GM23248 (cell line): Measurements from ENCODE around the gene RPL37A. TPM values are rescaled to one million over a fixed set of nuclear protein-coding genes. Genes with fewer than 3 reads are reported as not detected.

Experiments
- DNase-seq: peaks from one replicate; pipeline ENCODE4 v3.0.0-alpha.2; 2015
- H2AFZ ChIP-seq: fragments of 200-600 bp; sonication (generic); 2 replicates; pipeline ENCODE4 v1.6.1; 2016; ENCODE audit warnings: antibody characterized with exemption
- H3F3A ChIP-seq: fragments of 200-600 bp; sonication (generic); 2 replicates; pipeline ENCODE4 v1.6.1; 2016; ENCODE audit warnings: mild to moderate bottlenecking, antibody characterized with exemption, mixed run types; ENCODE audit not compliant: insufficient read depth
- H3K27ac ChIP-seq: fragments of 200-600 bp; sonication (generic); 2 replicates; pipeline ENCODE4 v1.5.1; 2016; ENCODE audit warnings: mild to moderate bottlenecking
- H3K27me3 ChIP-seq: fragments of 200-600 bp; sonication (generic); replicated peaks from 2 replicates; pipeline ENCODE4 v1.6.1; 2016; ENCODE audit warnings: mild to moderate bottlenecking; ENCODE audit not compliant: insufficient read depth
- H3K36me3 ChIP-seq: fragments of 200-600 bp; sonication (generic); 2 replicates; pipeline ENCODE4 v1.6.1; 2016; ENCODE audit warnings: low read depth, mild to moderate bottlenecking
- H3K4me1 ChIP-seq: fragments of 200-600 bp; sonication (generic); 2 replicates; pipeline ENCODE4 v1.6.1; 2016; ENCODE audit warnings: mild to moderate bottlenecking; ENCODE audit not compliant: insufficient read depth
- H3K4me2 ChIP-seq: fragments of 200-600 bp; sonication (generic); one replicate; pipeline ENCODE4 v1.6.1; 2016; ENCODE audit warnings: mild to moderate bottlenecking; ENCODE audit not compliant: unreplicated experiment
- H3K4me3 ChIP-seq: fragments of 200-600 bp; sonication (generic); 2 replicates; pipeline ENCODE4 v1.5.1; 2016; ENCODE audit warnings: mild to moderate bottlenecking
- H3K79me2 ChIP-seq: fragments of 200-600 bp; sonication (generic); 2 replicates; pipeline ENCODE4 v1.6.1; 2016; ENCODE audit warnings: mild to moderate bottlenecking; ENCODE audit not compliant: insufficient read depth
- H3K9ac ChIP-seq: fragments of 200-600 bp; sonication (generic); 2 replicates; pipeline ENCODE4 v1.6.1; 2016; ENCODE audit warnings: mild to moderate bottlenecking
- H3K9me2 ChIP-seq: fragments of 200-600 bp; sonication (generic); 2 replicates; pipeline ENCODE4 v1.6.1; 2016; ENCODE audit warnings: mixed run types, mild to moderate bottlenecking, moderate library complexity; ENCODE audit not compliant: insufficient read depth
- H3K9me3 ChIP-seq: fragments of 200-600 bp; sonication (generic); one replicate; pipeline ENCODE4 v1.6.1; 2017; ENCODE audit warnings: low read depth
- H4K20me1 ChIP-seq: fragments of 200-600 bp; sonication (generic); 2 replicates; pipeline ENCODE4 v1.6.0; 2016; ENCODE audit not compliant: insufficient read depth
- EZH2 ChIP-seq: fragments of 200-600 bp; sonication (generic); IDR thresholded peaks from 2 replicates; pipeline ENCODE4 v1.6.1; 2018; ENCODE audit warnings: antibody characterized with exemption, mild to moderate bottlenecking; ENCODE audit not compliant: insufficient read depth, poor library complexity, severe bottlenecking
- EZH2phosphoT487 ChIP-seq: fragments of 200-600 bp; sonication (generic); IDR thresholded peaks from 2 replicates; pipeline ENCODE4 v1.6.1; 2018; ENCODE audit warnings: antibody characterized with exemption, moderate library complexity, mild to moderate bottlenecking, low read depth; ENCODE audit not compliant: insufficient read depth
- WGBS, 2 experiments: methylation state at CpG; one replicate each; pipeline ENCODE4 v1.1.6; 2015 to 2017; ENCODE audit warnings: low lambda C conversion rate in 2 of 2, low coverage in 1 of 2; ENCODE audit errors: missing lambda C conversion rate in 2 of 2; 5-methylcytosine and 5-hydroxymethylcytosine counted together
- in situ Hi-C: fragments of 300-500 bp; cut with MboI; formaldehyde crosslinking; loops from 2 replicates; pipeline ENCODE4 v1.15.0; 2020
- polyA plus RNA-seq: library from polyadenylated mRNA; unstranded; fragments of >200 nt; fragmentation: Nextera tagmentation; extraction: Ambion mirVana; gene quantifications from 2 replicates; pipeline ENCODE4 v1.2.1, GENCODE V29; 2016
- total RNA-seq: library from RNA; depleted of rRNA; stranded (reverse); fragments of >200 nt; shearing (Covaris generic); gene quantifications from 2 replicates; pipeline ENCODE4 v1.2.3, GENCODE V29; 2014

The RPL37A gene
- total and polyA plus RNA-seq, 2 experiments from 2014 or later: 979 to 1,708 TPM

DNA sequence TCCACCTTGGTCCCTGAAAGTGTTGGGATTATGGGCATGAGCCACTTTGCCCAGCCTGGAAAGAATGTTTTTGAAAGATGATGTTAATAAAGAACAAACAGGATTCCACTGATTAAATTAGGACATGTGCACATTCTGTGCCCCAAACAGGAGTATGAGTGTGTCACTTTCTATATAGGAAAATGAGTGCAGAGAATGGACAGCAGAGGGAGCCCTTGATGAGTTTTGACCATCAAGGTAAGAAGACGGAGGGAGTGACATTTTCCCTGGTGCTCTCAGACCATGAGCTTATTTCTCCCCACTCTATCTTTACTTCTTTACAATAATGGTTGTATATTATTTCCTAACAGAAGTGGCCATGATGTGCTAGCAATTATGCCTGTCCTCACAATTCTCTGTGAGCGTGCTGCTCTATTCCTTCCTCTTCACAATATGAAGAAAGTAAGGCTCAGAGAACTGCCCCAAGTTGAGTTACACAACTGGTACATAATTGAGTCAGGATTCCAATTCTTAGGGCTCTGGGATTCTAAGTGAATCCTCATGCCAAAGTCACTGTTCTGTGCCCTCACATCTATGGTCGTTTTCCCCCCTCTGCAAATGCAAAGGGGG is 20.6 kb downstream of the RPL37A start:
- WGBS, 2 experiments: 65 to 67% methylated on average over 3 of the region's 3 CpGs
- no peaks in the 10 kb centered on the region for H4K20me1 ChIP-seq
- peak; percentile 84 for DNase-seq
- H3K4me3 ChIP-seq: no peak overlapping the region
- H2AFZ ChIP-seq: no peak overlapping the region
- no peak for TF ChIP-seq EZH2phosphoT487
- no peak for TF ChIP-seq EZH2
- no peaks in the 10 kb centered on the region for H3K27me3 ChIP-seq
- in situ Hi-C loops: loop anchor here (5.0 kb wide), 1 partner anchor 148 kb away; no protein-coding TSS in a partner anchor
- H3K4me1 ChIP-seq: peaks cover 16% of the 10 kb centered on the region
- no peaks in the 10 kb centered on the region for H3K9me3 ChIP-seq
- H3K4me2 ChIP-seq: peak overlapping the region; percentile 2
- H3K9me2 ChIP-seq: no peaks in the 10 kb centered on the region
- H3K27ac ChIP-seq: no peak overlapping the region
- H3K36me3 ChIP-seq: no peaks in the 10 kb centered on the region
- peaks cover 11% of the 10 kb centered on the region; the same call in 1 of the 2 replicates for H3F3A ChIP-seq
- no peak overlapping the region for H3K9ac ChIP-seq
- H3K79me2 ChIP-seq: no peaks in the 10 kb centered on the region

- H3F3A ChIP-seq: peaks cover 11% of the 10 kb centered on the region; the same call in 1 of the 2 replicates
These were observed 21.5 kb downstream of the RPL37A start for GRCh38 chr2:216520112-216520511.

GRCh38 chr2:216522892-216523502 is 24.4 kb downstream of the RPL37A start:
- H4K20me1 ChIP-seq: no peaks in the 10 kb centered on the region
- TF ChIP-seq EZH2phosphoT487 (no peak), EZH2 (no peak)
- H3K4me2 ChIP-seq: no peak overlapping the region
- H3K9me2 ChIP-seq: no peaks in the 10 kb centered on the region
- H3K4me1 ChIP-seq: peaks cover 16% of the 10 kb centered on the region
- 93 to 100% methylated on average over 1 of the region's 1 CpG for WGBS, 2 experiments
- no peaks in the 10 kb centered on the region for H3F3A ChIP-seq
- in situ Hi-C loops: no loop called here
- no peaks in the 10 kb centered on the region for H3K36me3 ChIP-seq
- no peak overlapping the region for H3K27ac ChIP-seq
- H3K79me2 ChIP-seq: no peaks in the 10 kb centered on the region
- DNase-seq: no peak
- H3K4me3 ChIP-seq: no peak overlapping the region
- no peaks in the 10 kb centered on the region for H3K9me3 ChIP-seq
- H3K9ac ChIP-seq: no peak overlapping the region
- H2AFZ ChIP-seq: no peak overlapping the region
- no peaks in the 10 kb centered on the region for H3K27me3 ChIP-seq

More at GRCh38 chr2:216520112-216520511, 21.5 kb downstream of the RPL37A start:
- 57 to 62% methylated on average over 4 of the region's 4 CpGs for WGBS, 2 experiments
- Histone ChIP-seq H3K9me2 (no peaks in the 10 kb centered on the region), H3K27ac (no peak overlapping the region), H3K27me3 (no peaks in the 10 kb centered on the region), H3K36me3 (no peaks in the 10 kb centered on the region), H3K9ac (no peak overlapping the region), H3K4me1 (peaks cover 16% of the 10 kb centered on the region), H3K79me2 (no peaks in the 10 kb centered on the region), H4K20me1 (no peaks in the 10 kb centered on the region), H3K9me3 (no peaks in the 10 kb centered on the region), H3K4me3 (no peak overlapping the region), H2AFZ (no peak overlapping the region), H3K4me2 (no peak overlapping the region)
- in situ Hi-C loops: no loop called here
- peak; percentile 49 for DNase-seq
- TF ChIP-seq EZH2 (no peak), EZH2phosphoT487 (no peak)

- Histone ChIP-seq H3K27ac (no peak overlapping the region), H3K4me2 (no peak overlapping the region), H3K9ac (no peak overlapping the region), H2AFZ (no peak overlapping the region), H3K36me3 (no peaks in the 10 kb centered on the region), H3K9me3 (no peaks in the 10 kb centered on the region), H3K79me2 (no peaks in the 10 kb centered on the region), H3K9me2 (no peaks in the 10 kb centered on the region), H4K20me1 (no peaks in the 10 kb centered on the region), H3K27me3 (no peaks in the 10 kb centered on the region), H3K4me1 (no peaks in the 10 kb centered on the region), H3K4me3 (no peak overlapping the region), H3F3A (no peaks in the 10 kb centered on the region)
- no peak for DNase-seq
- in situ Hi-C loops: no loop called here
- WGBS, 2 experiments: 71 to 78% methylated on average over 4 of the region's 4 CpGs
- TF ChIP-seq EZH2: no peak
- no peak for TF ChIP-seq EZH2phosphoT487
These were observed 27.3 kb downstream of the RPL37A start for GRCh38 chr2:216525972-216526371.
